GM19455 (cell line): ENCODE results near the gene NDUFB3.
A peak's percentile ranks its signal among the peaks of the same experiment; 100 is the strongest.
"Not testable (repeated sequence)": the region's sequence is repeated elsewhere in the genome, so short reads cannot be mapped to it uniquely, and the experiment has no call there.

Experiments
- ATAC-seq: cut with Tn5 transposase; IDR thresholded peaks from one replicate; pipeline ENCODE4 v1.9.1; 2021; ENCODE audit not compliant: unreplicated experiment

Gene NDUFB3

GRCh38 chr2:201071479-201072200, at the start of gene NDUFB3, which contains the start of gene HYCC2:
TSS of gene NDUFB3 (plus strand) at chr2:201072001. CDS start at chr2:201078883, 6,882 bp downstream.
TSS of gene HYCC2 (minus strand) at chr2:201071671. CDS start at chr2:201024009, 47,662 bp downstream.
- peak; percentile 99 for ATAC-seq

GRCh38 chr2:201024518-201024917, 47.3 kb upstream of the NDUFB3 start:
- ATAC-seq, result no peak

- not testable (repeated sequence) for ATAC-seq
Observed at GRCh38 chr2:201034355-201034754, 37.4 kb upstream of the NDUFB3 start.

- ATAC-seq, result not testable (repeated sequence)
Observed at GRCh38 chr2:201038361-201038760, 33.4 kb upstream of the NDUFB3 start.

- ATAC-seq, result no peak
Observed at GRCh38 chr2:201038855-201039254, 32.9 kb upstream of the NDUFB3 start.

- no peak for ATAC-seq
Observed at GRCh38 chr2:201040867-201041628, 30.8 kb upstream of the NDUFB3 start.

- ATAC-seq, result not testable (repeated sequence)
Observed at GRCh38 chr2:201042451-201042850, 29.4 kb upstream of the NDUFB3 start.

- not testable (repeated sequence) for ATAC-seq
Observed at GRCh38 chr2:201043050-201043449, 28.8 kb upstream of the NDUFB3 start.

- no peak for ATAC-seq
Observed at GRCh38 chr2:201046881-201047280, 24.9 kb upstream of the NDUFB3 start.

- ATAC-seq, result no peak
Observed at GRCh38 chr2:201049455-201049854, 22.3 kb upstream of the NDUFB3 start.

GRCh38 chr2:201057087-201057521, 14.7 kb upstream of the NDUFB3 start:
- ATAC-seq, result no peak

GRCh38 chr2:201057715-201058248, 14.0 kb upstream of the NDUFB3 start:
- no peak for ATAC-seq

- ATAC-seq, result no peak
Observed at GRCh38 chr2:201058914-201059313, 12.9 kb upstream of the NDUFB3 start.

- no peak for ATAC-seq
Observed at GRCh38 chr2:201059961-201060755, 11.6 kb upstream of the NDUFB3 start.

- not testable (repeated sequence) for ATAC-seq
Observed at GRCh38 chr2:201063516-201063915, 8.3 kb upstream of the NDUFB3 start.

GRCh38 chr2:201064797-201065329, 6.9 kb upstream of the NDUFB3 start:
- no peak for ATAC-seq

- peak; percentile 19 for ATAC-seq
Observed at GRCh38 chr2:201070948-201071478, 788 bp upstream of the NDUFB3 start.

GRCh38 chr2:201072201-201072530, 365 bp downstream of the NDUFB3 start:
- no peak for ATAC-seq

GRCh38 chr2:201073071-201073470, 1.3 kb downstream of the NDUFB3 start:
- no peak for ATAC-seq

GRCh38 chr2:201074996-201075395, 3.2 kb downstream of the NDUFB3 start:
- ATAC-seq, result no peak

- ATAC-seq, result no peak
Observed at GRCh38 chr2:201084863-201085262, 13.1 kb downstream of the NDUFB3 start.
